ENCODE results near the gene UBE2S. TPM values are rescaled to one million over a fixed set of nuclear protein-coding genes. Genes with fewer than 3 reads are reported as not detected.

The UBE2S gene
- total RNA-seq, 1 donor from 2014 or later, result 34.6 TPM

- TF ChIP-seq CTCF (IDR thresholded peaks at IDR 0.05), result no peak
- ATAC-seq (ENCODE audit: low read depth), result peak; percentile 3
- POLR2A ChIA-PET, result interaction anchor here (0.6 to 11.3 kb wide), 16 partner anchors 10 to 429 kb away, joined by 3 to 215 read pairs (median 6); partner anchors contain the start of genes KMT5C, PPP6R1, U2AF2 and UBE2S
- H3K36me3 Mint-ChIP-seq (ENCODE audit: low read depth), result peaks cover 29% of the 10 kb centered on the region
- no peaks in the 10 kb centered on the region for H3K27me3 Mint-ChIP-seq
- intact Hi-C loops (cut with micrococcal nuclease), result loop anchor here (2.0 kb wide), 1 partner anchor 241 kb away; the partner anchor contains the start of gene ZNF784
- CTCF ChIA-PET, result interaction anchor here (0.6 to 3.1 kb wide), 14 partner anchors 24 to 242 kb away, joined by 3 to 18 read pairs (median 4); partner anchors contain the start of genes HSPBP1, KMT5C and UBE2S
- H3K4me3 Mint-ChIP-seq, result peak overlapping the region; percentile 80
- H3K4me1 Mint-ChIP-seq, result peaks cover 50% of the 10 kb centered on the region
- DNase-seq, result no peak
- no peaks in the 10 kb centered on the region for H3K9me3 Mint-ChIP-seq
- peak overlapping the region; percentile 68 for H3K27ac Mint-ChIP-seq
Measured at GRCh38 chr19:55383279-55384130, 24.1 kb downstream of the UBE2S start.

GRCh38 chr19:55382522-55383054 is 25.0 kb downstream of the UBE2S start:
- peaks cover 41% of the 10 kb centered on the region for H3K4me1 Mint-ChIP-seq
- CTCF ChIA-PET, result interaction anchor here (1.3 to 3.1 kb wide), 2 partner anchors 103 to 121 kb away, joined by 4 to 18 read pairs; partner anchors contain the start of gene HSPBP1
- intact Hi-C loops (cut with micrococcal nuclease), result no loop called here

DNA sequence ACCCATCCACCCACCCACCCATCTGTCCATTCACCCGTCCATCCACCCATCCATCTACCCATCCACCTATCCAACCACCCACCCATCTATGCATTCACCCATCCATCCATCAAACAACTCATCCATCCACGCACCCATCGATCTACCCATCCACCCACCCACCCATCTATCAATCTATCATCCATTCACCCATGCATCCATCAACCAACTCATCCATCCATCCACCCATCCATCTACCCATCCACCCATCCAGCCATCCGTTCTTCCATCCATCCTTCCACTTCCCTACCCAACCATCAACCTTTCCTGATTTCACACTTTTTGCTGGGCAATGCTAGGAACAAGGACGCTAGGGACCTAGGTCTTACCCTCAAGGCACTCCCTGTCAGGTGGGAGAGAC is 25.6 kb downstream of the UBE2S start:
- H3K9me3 Mint-ChIP-seq, result no peaks in the 10 kb centered on the region
- H3K36me3 Mint-ChIP-seq (ENCODE audit: low read depth), result peaks cover 14% of the 10 kb centered on the region
- ATAC-seq (ENCODE audit: low read depth), result no peak
- no peaks in the 10 kb centered on the region for H3K27me3 Mint-ChIP-seq
- peak overlapping the region; percentile 1 for H3K4me3 Mint-ChIP-seq
- DNase-seq, result no peak
- no peak for TF ChIP-seq CTCF (IDR thresholded peaks at IDR 0.05)
- intact Hi-C loops (cut with micrococcal nuclease), result no loop called here
- peaks cover 35% of the 10 kb centered on the region for H3K4me1 Mint-ChIP-seq
- H3K27ac Mint-ChIP-seq, result no peak overlapping the region
- CTCF ChIA-PET, result no interaction called here
- POLR2A ChIA-PET, result interaction anchor here (2.9 kb wide), 1 partner anchor 13 kb away, joined by 9 read pairs; no protein-coding TSS in a partner anchor

More at GRCh38 chr19:55382522-55383054, 25.0 kb downstream of the UBE2S start:
- no peaks in the 10 kb centered on the region for H3K9me3 Mint-ChIP-seq
- peaks cover 20% of the 10 kb centered on the region for H3K36me3 Mint-ChIP-seq (ENCODE audit: low read depth)
- H3K27ac Mint-ChIP-seq, result no peak overlapping the region
- TF ChIP-seq CTCF (IDR thresholded peaks at IDR 0.05), result no peak
- H3K27me3 Mint-ChIP-seq, result no peaks in the 10 kb centered on the region
- peak overlapping the region; percentile 80 for H3K4me3 Mint-ChIP-seq
- ATAC-seq (ENCODE audit: low read depth) (no peak), DNase-seq (no peak)
- POLR2A ChIA-PET, result interaction anchor here (0.7 to 11.3 kb wide), 5 partner anchors 14 to 242 kb away, joined by 3 to 215 read pairs (median 28); partner anchors contain the start of genes KMT5C and UBE2S

- Mint-ChIP-seq H3K9me3 (no peaks in the 10 kb centered on the region), H3K36me3 (ENCODE audit: low read depth) (no peaks in the 10 kb centered on the region), H3K27ac (no peak overlapping the region), H3K27me3 (peaks cover 12% of the 10 kb centered on the region), H3K4me1 (peaks cover 10% of the 10 kb centered on the region), H3K4me3 (no peak overlapping the region)
- POLR2A ChIA-PET, result no interaction called here
- ATAC-seq (ENCODE audit: low read depth) (no peak), DNase-seq (no peak)
- TF ChIP-seq CTCF (IDR thresholded peaks at IDR 0.05), result no peak
- CTCF ChIA-PET, result no interaction called here
- intact Hi-C loops (cut with micrococcal nuclease), result no loop called here
Measured at GRCh38 chr19:55379174-55379573, 28.4 kb downstream of the UBE2S start.

All from activated B cell treated with CpG ODN at 0.5 μM for 24 hours (primary cell).